GM23338 (cell line): ENCODE results near the gene CWC27. TPM values are rescaled to one million over a fixed set of nuclear protein-coding genes. Genes with fewer than 3 reads are reported as not detected.

Experiments used
- ATAC-seq: fragments of 200-7000 bp; cut with Tn5 transposase; 3 replicates; pipeline ENCODE4 v1.9.1; 2020
- DNase-seq: peaks from one replicate; pipeline ENCODE4 v3.0.0-alpha.2; 2015; ENCODE audit warnings: low spot score
- H2AFZ ChIP-seq: fragments of 200-600 bp; sonication (generic); 2 replicates; pipeline ENCODE4 v1.8.0; 2016; ENCODE audit warnings: antibody characterized with exemption, mild to moderate bottlenecking, moderate library complexity
- H3F3A ChIP-seq: fragments of 200-600 bp; sonication (generic); replicated peaks from 2 replicates; pipeline ENCODE4 v1.8.0; 2017; ENCODE audit warnings: antibody characterized with exemption, mixed run types, low read depth
- H3K27ac ChIP-seq: fragments of 200-600 bp; sonication (generic); 2 replicates; pipeline ENCODE4 v1.6.1; 2016; ENCODE audit warnings: low read depth
- H3K27me3 ChIP-seq: fragments of 200-600 bp; sonication (generic); 2 replicates; pipeline ENCODE4 v1.8.0; 2016; ENCODE audit warnings: mild to moderate bottlenecking, mixed run types, moderate library complexity; ENCODE audit not compliant: insufficient read depth
- H3K36me3 ChIP-seq: fragments of 200-600 bp; sonication (generic); 2 replicates; pipeline ENCODE4 v1.8.0; 2016; ENCODE audit warnings: mild to moderate bottlenecking; ENCODE audit not compliant: insufficient read depth
- H3K4me1 ChIP-seq: fragments of 200-600 bp; sonication (generic); 2 replicates; pipeline ENCODE4 v1.8.0; 2016; ENCODE audit warnings: mild to moderate bottlenecking, moderate library complexity; ENCODE audit not compliant: insufficient read depth
- H3K4me2 ChIP-seq: fragments of 200-600 bp; sonication (generic); 2 replicates; pipeline ENCODE4 v1.7.1; 2017; ENCODE audit warnings: mixed run types
- H3K4me3 ChIP-seq: fragments of 200-600 bp; sonication (generic); 2 replicates; pipeline ENCODE4 v1.6.1; 2016; ENCODE audit warnings: mixed run types
- H3K79me2 ChIP-seq: fragments of 200-600 bp; sonication (generic); replicated peaks from 2 replicates; pipeline ENCODE4 v1.8.0; 2017; ENCODE audit warnings: mild to moderate bottlenecking; ENCODE audit not compliant: insufficient read depth
- H3K9me2 ChIP-seq: fragments of 200-600 bp; sonication (generic); 2 replicates; pipeline ENCODE4 v1.8.0; 2017; ENCODE audit not compliant: insufficient read depth
- H4K20me1 ChIP-seq: fragments of 200-600 bp; sonication (generic); replicated peaks from 2 replicates; pipeline ENCODE4 v1.8.0; 2017; ENCODE audit warnings: mild to moderate bottlenecking; ENCODE audit not compliant: insufficient read depth
- H3K27ac Mint-ChIP-seq: 2 replicates; pipeline ENCODE4 v1.8.0; 2020; ENCODE audit warnings: inconsistent platforms, mild to moderate bottlenecking, moderate library complexity, mixed read lengths
- H3K27me3 Mint-ChIP-seq: 3 replicates; pipeline ENCODE4 v1.8.0; 2022; ENCODE audit warnings: low read depth, mild to moderate bottlenecking, moderate library complexity, mixed read lengths, inconsistent platforms; ENCODE audit not compliant: insufficient read depth, poor library complexity
- H3K36me3 Mint-ChIP-seq: 3 replicates; pipeline ENCODE4 v1.8.0; 2021; ENCODE audit warnings: low read depth, mild to moderate bottlenecking, inconsistent platforms, moderate library complexity, mixed read lengths
- H3K4me1 Mint-ChIP-seq: 3 replicates; pipeline ENCODE4 v1.8.0; 2020; ENCODE audit warnings: mild to moderate bottlenecking, inconsistent platforms, mixed read lengths
- H3K4me3 Mint-ChIP-seq: 3 replicates; pipeline ENCODE4 v1.8.0; 2021; ENCODE audit warnings: moderate library complexity, mild to moderate bottlenecking, inconsistent platforms, mixed read lengths
- H3K9me3 Mint-ChIP-seq: 3 replicates; pipeline ENCODE4 v1.8.0; 2020; ENCODE audit warnings: moderate library complexity, mild to moderate bottlenecking, inconsistent platforms, mixed read lengths
- CREB1 ChIP-seq: fragments of 250-450 bp; sonication (Bioruptor Pico); IDR thresholded peaks from 2 replicates; pipeline ENCODE4 v1.5.0; 2020; ENCODE audit warnings: low read depth, mild to moderate bottlenecking, moderate library complexity
- CTCF ChIP-seq, 2 experiments: fragments of 200-600 bp in 1 of 2; sonication (generic) in 1 of 2; conservative IDR thresholded peaks; 2 replicates each; pipeline versions ENCODE4 v1.5.1 to v1.6.1; 2016 to 2017; ENCODE audit warnings: antibody characterized with exemption in 2 of 2, low read depth in 2 of 2, mild to moderate bottlenecking in 2 of 2, moderate library complexity in 1 of 2
- ETS1 ChIP-seq: IDR thresholded peaks from 2 replicates; pipeline ENCODE4 v1.6.1; 2016; ENCODE audit warnings: antibody characterized with exemption
- EZH2 ChIP-seq: fragments of 200-600 bp; sonication (generic); IDR thresholded peaks from one replicate; pipeline ENCODE4 v1.8.0; 2017; ENCODE audit warnings: antibody characterized with exemption, mild to moderate bottlenecking, low read depth; ENCODE audit not compliant: unreplicated experiment
- EZH2phosphoT487 ChIP-seq: fragments of 200-600 bp; sonication (generic); IDR thresholded peaks from one replicate; pipeline ENCODE4 v1.8.1; 2018; ENCODE audit warnings: antibody characterized with exemption; ENCODE audit not compliant: unreplicated experiment
- NANOG ChIP-seq: IDR thresholded peaks from 2 replicates; pipeline ENCODE4 v1.6.1; 2016; ENCODE audit warnings: antibody characterized with exemption, borderline replicate concordance
- STAT1 ChIP-seq: IDR thresholded peaks from one replicate; pipeline ENCODE4 v1.6.1; 2016; ENCODE audit warnings: antibody characterized with exemption; ENCODE audit not compliant: unreplicated experiment
- ZNF114 ChIP-seq: fragments of 250-450 bp; sonication (Bioruptor Pico); IDR thresholded peaks from 2 replicates; pipeline ENCODE4 v1.5.0; 2020; ENCODE audit warnings: mild to moderate bottlenecking, moderate library complexity
- ZNF331 ChIP-seq: fragments of 250-450 bp; sonication (Bioruptor Pico); IDR thresholded peaks from 2 replicates; pipeline ENCODE4 v1.5.0; 2020; ENCODE audit warnings: low read depth, mild to moderate bottlenecking, moderate library complexity
- ZNF462 ChIP-seq: fragments of 250-450 bp; sonication (Bioruptor Pico); IDR thresholded peaks from 2 replicates; pipeline ENCODE4 v1.5.0; 2020; ENCODE audit warnings: mild to moderate bottlenecking, moderate library complexity
- polyA plus RNA-seq: library from polyadenylated mRNA; unstranded; fragments of >200 nt; fragmentation: Nextera tagmentation; extraction: Ambion mirVana; gene quantifications from 2 replicates; pipeline ENCODE4 v1.2.1, GENCODE V29; 2016
- total RNA-seq: library from RNA; depleted of rRNA; stranded (reverse); fragments of >200 nt; shearing (Covaris generic); gene quantifications from 2 replicates; pipeline ENCODE4 v1.2.3, GENCODE V29; 2014

Gene CWC27
- total and polyA plus RNA-seq, 2 experiments from 2014 or later = 27.7 to 115 TPM

GRCh38 chr5:64788156-64788555 lies 19.4 kb downstream of the CWC27 start:
- Mint-ChIP-seq H3K4me3 (no peak overlapping the region), H3K27me3 (no peaks in the 10 kb centered on the region), H3K4me1 (no peaks in the 10 kb centered on the region), H3K36me3 (peaks cover 11% of the 10 kb centered on the region), H3K9me3 (no peaks in the 10 kb centered on the region), H3K27ac (no peak overlapping the region)
- Histone ChIP-seq H3K9me2 (no peaks in the 10 kb centered on the region), H3K36me3 (no peaks in the 10 kb centered on the region; the same call in 1 of the 2 replicates), H3K4me1 (no peaks in the 10 kb centered on the region), H3F3A (no peaks in the 10 kb centered on the region), H3K4me2 (no peak overlapping the region), H2AFZ (no peak overlapping the region), H3K27me3 (no peaks in the 10 kb centered on the region), H4K20me1 (no peaks in the 10 kb centered on the region), H3K4me3 (no peak overlapping the region), H3K79me2 (no peaks in the 10 kb centered on the region), H3K27ac (no peak overlapping the region)
- ATAC-seq (no peak), DNase-seq (no peak)
- TF ChIP-seq NANOG (no peak), ZNF331 (CRISPR knock-in tag) (no peak), EZH2 (no peak), STAT1 (no peak), CTCF (conservative IDR thresholded peaks at IDR 0.05; ENCODE audit: low read depth in 2 of 2) (no peak), ZNF114 (no peak), ETS1 (no peak), EZH2phosphoT487 (no peak), CREB1 (CRISPR knock-in tag) (no peak)

- Histone ChIP-seq H2AFZ (no peak overlapping the region), H3K79me2 (no peaks in the 10 kb centered on the region), H3F3A (no peaks in the 10 kb centered on the region), H3K4me2 (no peak overlapping the region), H3K27ac (no peak overlapping the region), H3K36me3 (no peaks in the 10 kb centered on the region; the same call in 1 of the 2 replicates), H3K4me1 (no peaks in the 10 kb centered on the region), H4K20me1 (no peaks in the 10 kb centered on the region), H3K4me3 (no peak overlapping the region), H3K9me2 (no peaks in the 10 kb centered on the region), H3K27me3 (no peaks in the 10 kb centered on the region)
- ATAC-seq (no peak), DNase-seq (no peak)
- Mint-ChIP-seq H3K36me3 (peaks cover 11% of the 10 kb centered on the region), H3K4me1 (no peaks in the 10 kb centered on the region), H3K4me3 (no peak overlapping the region), H3K27ac (no peak overlapping the region), H3K27me3 (no peaks in the 10 kb centered on the region), H3K9me3 (no peaks in the 10 kb centered on the region)
- TF ChIP-seq ZNF462 (CRISPR knock-in tag) = no peak
Observed at GRCh38 chr5:64789457-64789856, 20.7 kb downstream of the CWC27 start.
